NCI-H2171 (cell line): ENCODE results near the gene SSTR5.
"Not testable (repeated sequence)": the region's sequence is repeated elsewhere in the genome, so short reads cannot be mapped to it uniquely, and the experiment has no call there.

Experiments
- DNase-seq: peaks from one replicate; lab custom pipeline; 2025; lab: John Stamatoyannopoulos, UW

Gene SSTR5

GRCh38 chr16:1090620-1091587 is 18.4 kb downstream of the SSTR5 start:
- DNase-seq: no peak

- no peak for DNase-seq
Measured at GRCh38 chr16:1091992-1092552, 19.5 kb downstream of the SSTR5 start.

GRCh38 chr16:1092685-1093283 is 20.2 kb downstream of the SSTR5 start:
- DNase-seq: not testable (repeated sequence)

- DNase-seq: no peak
Measured at GRCh38 chr16:1093284-1094123, 21.0 kb downstream of the SSTR5 start.

GRCh38 chr16:1094124-1094479 is 21.6 kb downstream of the SSTR5 start:
- DNase-seq: no peak

GRCh38 chr16:1094601-1095449 is 22.3 kb downstream of the SSTR5 start:
- DNase-seq: no peak

GRCh38 chr16:1095450-1096168 is 23.1 kb downstream of the SSTR5 start:
- DNase-seq: no peak

GRCh38 chr16:1096169-1097082 is 23.9 kb downstream of the SSTR5 start, which contains the start of gene C1QTNF8:
Gene C1QTNF8, minus strand, starts transcription at chr16:1096244. Its CDS starts 1,322 bp downstream, at chr16:1094922.
- DNase-seq: no peak

GRCh38 chr16:1097156-1097555 is 24.6 kb downstream of the SSTR5 start:
- DNase-seq: no peak

- DNase-seq: no peak
Measured at GRCh38 chr16:1097800-1098199, 25.3 kb downstream of the SSTR5 start.

- DNase-seq: no peak
Measured at GRCh38 chr16:1098266-1098991, 25.9 kb downstream of the SSTR5 start.

GRCh38 chr16:1099189-1100083 is 26.9 kb downstream of the SSTR5 start:
- no peak for DNase-seq

- no peak for DNase-seq
Measured at GRCh38 chr16:1100084-1100800, 27.7 kb downstream of the SSTR5 start.

- no peak for DNase-seq
Measured at GRCh38 chr16:1101133-1101532, 28.6 kb downstream of the SSTR5 start.

- peak; percentile 39 for DNase-seq
Measured at GRCh38 chr16:1101573-1102332, 29.2 kb downstream of the SSTR5 start.

- DNase-seq: no peak
Measured at GRCh38 chr16:1102333-1102700, 29.8 kb downstream of the SSTR5 start.
